Panc1 (cell line): ENCODE measurements around the gene FREM1. TPM values are rescaled to one million over a fixed set of nuclear protein-coding genes. Genes with fewer than 3 reads are reported as not detected.

ENCODE experiments used
- ATAC-seq: fragments of 200-7000 bp; cut with Tn5 transposase; 2 replicates; pipeline ENCODE4 v1.9.1; 2020; ENCODE audit warnings: mild to moderate bottlenecking, moderate library complexity
- BruUV-seq: library from RNA; stranded (reverse); fragments of 400-500 nt; replicated peaks from 2 replicates; lab custom pipeline; 2021; lab: Mats Ljungman, UMichigan
- CTCF ChIA-PET: fragments of 300-600 bp; sonication (Branson Sonifier 250); formaldehyde crosslinking; loops from one replicate; lab custom pipeline; 2022; ENCODE audit warnings: antibody characterized with exemption; lab: Charles Lee
- POLR2A ChIA-PET: fragments of 300-600 bp; sonication (Branson Sonifier 250); formaldehyde crosslinking; loops from one replicate; lab custom pipeline; 2022; ENCODE audit warnings: antibody characterized with exemption; lab: Charles Lee
- DNase-seq: peaks from one replicate; pipeline ENCODE4 v3.0.0-alpha.2; 2010; ENCODE audit warnings: low read depth, low spot score
- H3K27ac ChIP-seq: 2 replicates; pipeline ENCODE4 v1.5.1; 2011; ENCODE audit warnings: mild to moderate bottlenecking, low read length, inconsistent platforms
- H3K27me3 ChIP-seq: fragments of 200-500 bp; sonication (Bioruptor generic); 2 replicates; pipeline ENCODE4 v1.6.0; 2014; ENCODE audit warnings: low read length, inconsistent platforms; ENCODE audit not compliant: control insufficient read depth, insufficient read depth
- H3K36me3 ChIP-seq: fragments of 200-500 bp; sonication (Bioruptor generic); 2 replicates; pipeline ENCODE4 v1.5.1; 2014; ENCODE audit warnings: inconsistent platforms, mild to moderate bottlenecking, low read length, moderate library complexity; ENCODE audit not compliant: control insufficient read depth, insufficient read depth
- H3K4me1 ChIP-seq: 2 replicates; pipeline ENCODE4 v1.5.1; 2011; ENCODE audit warnings: inconsistent platforms, mild to moderate bottlenecking, low read length, moderate library complexity; ENCODE audit not compliant: control insufficient read depth, insufficient read depth
- H3K4me3 ChIP-seq, 2 experiments: 2 replicates each; pipeline ENCODE4 v1.5.1; 2011 to 2012; ENCODE audit warnings: low read depth in 2 of 2, low read length in 2 of 2, mild to moderate bottlenecking in 2 of 2, inconsistent platforms in 1 of 2, moderate library complexity in 1 of 2
- H3K9me3 ChIP-seq: fragments of 200-500 bp; sonication (Bioruptor generic); 2 replicates; pipeline ENCODE4 v1.5.1; 2014; ENCODE audit warnings: low read depth, mild to moderate bottlenecking, inconsistent platforms, low read length, moderate library complexity; ENCODE audit not compliant: control insufficient read depth, insufficient read depth
- POLR2AphosphoS5 ChIP-seq: IDR thresholded peaks from 2 replicates; pipeline ENCODE4 v1.6.1; 2012; ENCODE audit warnings: mild to moderate bottlenecking, low read depth, low read length, moderate library complexity
- SIN3A ChIP-seq: IDR thresholded peaks from 2 replicates; pipeline ENCODE4 v1.6.1; 2012; ENCODE audit warnings: low read depth, mild to moderate bottlenecking, low read length, moderate library complexity, borderline replicate concordance; ENCODE audit not compliant: insufficient read depth
- TCF7L2 ChIP-seq: IDR thresholded peaks from 2 replicates; pipeline ENCODE4 v1.6.1; 2011; ENCODE audit warnings: mild to moderate bottlenecking, low read depth, low read length, inconsistent platforms
- in situ Hi-C: cut with HindIII; loops from 2 replicates; pipeline ENCODE4 v1.10.0; 2016; ENCODE audit warnings: low sequenced_read_pairs, low pct_unique_long_range_greater_than_20kb
- intact Hi-C: fragments of 100-400 bp; cut with micrococcal nuclease; formaldehyde crosslinking; loops from one replicate; pipeline ENCODE4 v1.10.0; 2022; ENCODE audit not compliant: unreplicated experiment
- total RNA-seq: library from RNA; stranded (reverse); gene quantifications from one replicate; pipeline ENCODE4 v1.2.1, GENCODE V29; 2021; ENCODE audit not compliant: unreplicated experiment
- TF ChIP-seq, protein P1 (sequence below): fragments of 450-650 bp; IDR thresholded peaks from 2 replicates; pipeline ENCODE4 v1.5.1; 2017; ENCODE audit warnings: mild to moderate bottlenecking
- TF ChIP-seq, protein P2 (sequence below), 2 experiments: IDR thresholded peaks; 2 replicates each; pipeline ENCODE4 v1.6.1; 2011 to 2012; ENCODE audit warnings: low read depth in 2 of 2, control low read depth in 1 of 2, low read length in 1 of 2, mild to moderate bottlenecking in 1 of 2, moderate library complexity in 1 of 2; ENCODE audit not compliant: insufficient read depth in 1 of 2

Gene FREM1
- total RNA-seq, 1 experiment from 2014 or later, result not detected

DNA sequence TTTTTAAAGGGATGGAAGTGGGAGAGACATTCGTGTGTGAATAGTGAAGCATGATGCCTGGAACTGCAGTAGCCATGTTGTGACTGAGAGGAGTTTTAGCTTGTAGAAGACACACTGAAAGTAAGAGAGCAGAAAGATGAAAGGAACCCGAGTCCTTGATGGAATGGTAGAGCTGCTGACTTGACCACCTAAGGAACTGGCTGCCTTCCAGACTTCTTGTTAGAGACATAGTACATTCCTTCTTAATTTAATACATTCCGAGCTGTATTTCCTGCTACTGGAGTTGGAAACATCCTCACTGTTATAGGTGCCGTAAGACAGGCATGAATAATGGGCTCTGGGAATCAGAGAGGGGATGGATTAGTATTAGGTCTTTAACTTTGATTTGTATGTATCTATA, 195.1 kb downstream of the FREM1 start:
- H3K36me3 ChIP-seq, result no peaks in the 10 kb centered on the region
- in situ Hi-C loops (no loop called here), intact Hi-C loops (no loop called here)
- BruUV-seq, result no TSS peak
- H3K4me1 ChIP-seq, result no peaks in the 10 kb centered on the region
- ChIA-PET POLR2A (no interaction called here), CTCF (no interaction called here)
- TF ChIP-seq, protein P1, sequence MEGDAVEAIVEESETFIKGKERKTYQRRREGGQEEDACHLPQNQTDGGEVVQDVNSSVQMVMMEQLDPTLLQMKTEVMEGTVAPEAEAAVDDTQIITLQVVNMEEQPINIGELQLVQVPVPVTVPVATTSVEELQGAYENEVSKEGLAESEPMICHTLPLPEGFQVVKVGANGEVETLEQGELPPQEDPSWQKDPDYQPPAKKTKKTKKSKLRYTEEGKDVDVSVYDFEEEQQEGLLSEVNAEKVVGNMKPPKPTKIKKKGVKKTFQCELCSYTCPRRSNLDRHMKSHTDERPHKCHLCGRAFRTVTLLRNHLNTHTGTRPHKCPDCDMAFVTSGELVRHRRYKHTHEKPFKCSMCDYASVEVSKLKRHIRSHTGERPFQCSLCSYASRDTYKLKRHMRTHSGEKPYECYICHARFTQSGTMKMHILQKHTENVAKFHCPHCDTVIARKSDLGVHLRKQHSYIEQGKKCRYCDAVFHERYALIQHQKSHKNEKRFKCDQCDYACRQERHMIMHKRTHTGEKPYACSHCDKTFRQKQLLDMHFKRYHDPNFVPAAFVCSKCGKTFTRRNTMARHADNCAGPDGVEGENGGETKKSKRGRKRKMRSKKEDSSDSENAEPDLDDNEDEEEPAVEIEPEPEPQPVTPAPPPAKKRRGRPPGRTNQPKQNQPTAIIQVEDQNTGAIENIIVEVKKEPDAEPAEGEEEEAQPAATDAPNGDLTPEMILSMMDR, result no peak
- TF ChIP-seq, protein P2, sequence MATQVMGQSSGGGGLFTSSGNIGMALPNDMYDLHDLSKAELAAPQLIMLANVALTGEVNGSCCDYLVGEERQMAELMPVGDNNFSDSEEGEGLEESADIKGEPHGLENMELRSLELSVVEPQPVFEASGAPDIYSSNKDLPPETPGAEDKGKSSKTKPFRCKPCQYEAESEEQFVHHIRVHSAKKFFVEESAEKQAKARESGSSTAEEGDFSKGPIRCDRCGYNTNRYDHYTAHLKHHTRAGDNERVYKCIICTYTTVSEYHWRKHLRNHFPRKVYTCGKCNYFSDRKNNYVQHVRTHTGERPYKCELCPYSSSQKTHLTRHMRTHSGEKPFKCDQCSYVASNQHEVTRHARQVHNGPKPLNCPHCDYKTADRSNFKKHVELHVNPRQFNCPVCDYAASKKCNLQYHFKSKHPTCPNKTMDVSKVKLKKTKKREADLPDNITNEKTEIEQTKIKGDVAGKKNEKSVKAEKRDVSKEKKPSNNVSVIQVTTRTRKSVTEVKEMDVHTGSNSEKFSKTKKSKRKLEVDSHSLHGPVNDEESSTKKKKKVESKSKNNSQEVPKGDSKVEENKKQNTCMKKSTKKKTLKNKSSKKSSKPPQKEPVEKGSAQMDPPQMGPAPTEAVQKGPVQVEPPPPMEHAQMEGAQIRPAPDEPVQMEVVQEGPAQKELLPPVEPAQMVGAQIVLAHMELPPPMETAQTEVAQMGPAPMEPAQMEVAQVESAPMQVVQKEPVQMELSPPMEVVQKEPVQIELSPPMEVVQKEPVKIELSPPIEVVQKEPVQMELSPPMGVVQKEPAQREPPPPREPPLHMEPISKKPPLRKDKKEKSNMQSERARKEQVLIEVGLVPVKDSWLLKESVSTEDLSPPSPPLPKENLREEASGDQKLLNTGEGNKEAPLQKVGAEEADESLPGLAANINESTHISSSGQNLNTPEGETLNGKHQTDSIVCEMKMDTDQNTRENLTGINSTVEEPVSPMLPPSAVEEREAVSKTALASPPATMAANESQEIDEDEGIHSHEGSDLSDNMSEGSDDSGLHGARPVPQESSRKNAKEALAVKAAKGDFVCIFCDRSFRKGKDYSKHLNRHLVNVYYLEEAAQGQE (IDR thresholded peaks at IDR 0.05; ENCODE audit: insufficient read depth in 1 of 2, low read depth in 2 of 2, low read length in 1 of 2), result no peak
- TF ChIP-seq SIN3A (no peak), TCF7L2 (no peak), POLR2AphosphoS5 (no peak)
- DNase-seq (no peak), ATAC-seq (no peak)
- H3K27me3 ChIP-seq, result no peaks in the 10 kb centered on the region
- no peak overlapping the region for H3K4me3 ChIP-seq
- H3K27ac ChIP-seq, result no peak overlapping the region
- H3K9me3 ChIP-seq, result no peaks in the 10 kb centered on the region

DNA sequence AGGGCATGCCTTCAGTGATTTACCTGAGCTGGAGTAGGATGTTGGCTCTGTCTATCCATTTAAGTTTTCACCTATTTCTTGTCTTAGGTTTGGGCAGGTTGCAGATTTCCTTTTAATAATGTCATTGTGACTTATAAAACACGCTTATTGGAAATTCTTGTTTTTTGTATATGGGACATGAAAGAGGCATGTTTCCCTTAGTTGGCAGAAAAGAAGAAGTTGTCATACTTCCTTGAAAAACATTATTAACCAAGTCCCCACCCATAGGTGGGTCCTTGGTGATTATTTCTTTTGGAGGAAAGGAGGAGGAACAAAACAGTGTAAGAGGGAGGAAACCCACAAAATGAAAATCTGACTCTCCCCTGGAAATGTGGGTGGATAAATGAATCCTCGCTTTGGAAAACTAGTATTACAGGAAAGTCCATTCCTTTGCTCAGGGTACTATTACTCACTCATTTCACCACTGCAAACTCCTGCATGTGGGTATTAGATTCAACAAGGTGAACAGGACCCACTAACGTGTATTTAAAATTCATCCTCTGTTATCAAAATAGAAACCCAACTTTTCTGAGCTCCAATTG, 197.0 kb downstream of the FREM1 start:
- Histone ChIP-seq H3K9me3 (no peaks in the 10 kb centered on the region), H3K27me3 (no peaks in the 10 kb centered on the region), H3K27ac (no peak overlapping the region), H3K4me1 (no peaks in the 10 kb centered on the region), H3K36me3 (no peaks in the 10 kb centered on the region), H3K4me3 (no peak overlapping the region)
- ChIA-PET CTCF (no interaction called here), POLR2A (no interaction called here)
- in situ Hi-C loops, result no loop called here
- intact Hi-C loops, result no loop called here
- ATAC-seq (no peak), DNase-seq (no peak)
- BruUV-seq, result no TSS peak
- TF ChIP-seq SIN3A, result no peak
- TF ChIP-seq, protein P2 (IDR thresholded peaks at IDR 0.05; ENCODE audit: insufficient read depth in 1 of 2, low read depth in 2 of 2, low read length in 1 of 2), result no peak
- TF ChIP-seq TCF7L2, result no peak
- TF ChIP-seq, protein P1, result no peak
- TF ChIP-seq POLR2AphosphoS5, result no peak
